HEK293 (cell line): ENCODE results near the gene CCDC124.

Source experiments
- BCL11B ChIP-seq: fragments of 450-650 bp; formaldehyde crosslinking; IDR thresholded peaks from 2 replicates; pipeline ENCODE4 v1.5.1; 2016; ENCODE audit warnings: low read depth, missing biosample characterization, missing genetic modification characterization
- KLF8 ChIP-seq: fragments of 450-650 bp; formaldehyde crosslinking; IDR thresholded peaks from 2 replicates; pipeline ENCODE4 v1.5.1; 2016; ENCODE audit warnings: missing biosample characterization, missing genetic modification characterization
- OVOL3 ChIP-seq: fragments of 450-650 bp; formaldehyde crosslinking; IDR thresholded peaks from 2 replicates; pipeline ENCODE4 v1.5.1; 2016; ENCODE audit warnings: missing biosample characterization, missing genetic modification characterization
- ZBTB48 ChIP-seq: fragments of 450-650 bp; formaldehyde crosslinking; IDR thresholded peaks from 2 replicates; pipeline ENCODE4 v1.5.1; 2016; ENCODE audit warnings: missing biosample characterization, missing genetic modification characterization
- ZFP3 ChIP-seq: fragments of 450-650 bp; formaldehyde crosslinking; IDR thresholded peaks from 2 replicates; pipeline ENCODE4 v1.5.1; 2016; ENCODE audit warnings: low read depth, missing biosample characterization, missing genetic modification characterization
- ZNF155 ChIP-seq: fragments of 450-650 bp; formaldehyde crosslinking; IDR thresholded peaks from 2 replicates; pipeline ENCODE4 v1.5.1; 2016; ENCODE audit warnings: missing biosample characterization, missing genetic modification characterization
- ZNF169 ChIP-seq: fragments of 450-650 bp; formaldehyde crosslinking; IDR thresholded peaks from 2 replicates; pipeline ENCODE4 v1.5.1; 2016; ENCODE audit warnings: missing biosample characterization, missing genetic modification characterization
- ZNF335 ChIP-seq: fragments of 450-650 bp; formaldehyde crosslinking; conservative IDR thresholded peaks from 2 replicates; pipeline ENCODE4 v1.5.1; 2016; ENCODE audit warnings: missing biosample characterization, missing genetic modification characterization
- ZNF600 ChIP-seq: fragments of 450-650 bp; formaldehyde crosslinking; IDR thresholded peaks from 2 replicates; pipeline ENCODE4 v1.5.1; 2016; ENCODE audit warnings: missing biosample characterization, missing genetic modification characterization
- ZNF623 ChIP-seq: fragments of 450-650 bp; formaldehyde crosslinking; IDR thresholded peaks from 2 replicates; pipeline ENCODE4 v1.5.1; 2016; ENCODE audit warnings: missing biosample characterization, missing genetic modification characterization
- ZNF701 ChIP-seq: fragments of 450-650 bp; formaldehyde crosslinking; IDR thresholded peaks from 2 replicates; pipeline ENCODE4 v1.5.1; 2016; ENCODE audit warnings: missing biosample characterization, missing genetic modification characterization
- ZNF76 ChIP-seq: fragments of 450-650 bp; formaldehyde crosslinking; IDR thresholded peaks from 2 replicates; pipeline ENCODE4; 2016; ENCODE audit warnings: low read depth, missing biosample characterization, missing genetic modification characterization, borderline replicate concordance
- ZNF791 ChIP-seq: fragments of 450-650 bp; formaldehyde crosslinking; IDR thresholded peaks from 2 replicates; pipeline ENCODE4 v1.5.1; 2016; ENCODE audit warnings: missing biosample characterization, missing genetic modification characterization
- ZNF792 ChIP-seq: fragments of 450-650 bp; formaldehyde crosslinking; IDR thresholded peaks from 2 replicates; pipeline ENCODE4 v1.5.1; 2016; ENCODE audit warnings: missing biosample characterization, missing genetic modification characterization
- ZXDB ChIP-seq: fragments of 450-650 bp; formaldehyde crosslinking; IDR thresholded peaks from 2 replicates; pipeline ENCODE4 v1.5.1; 2016; ENCODE audit warnings: missing biosample characterization, missing genetic modification characterization
- TF ChIP-seq, protein P1 (sequence below): fragments of 450-650 bp; formaldehyde crosslinking; IDR thresholded peaks from 2 replicates; pipeline ENCODE4 v1.5.1; 2016; ENCODE audit warnings: missing biosample characterization, missing genetic modification characterization
- TF ChIP-seq, protein P2 (sequence below): fragments of 450-650 bp; formaldehyde crosslinking; IDR thresholded peaks from 2 replicates; pipeline ENCODE4 v1.5.1; 2017; ENCODE audit warnings: missing biosample characterization, missing genetic modification characterization
- TF ChIP-seq, protein P3 (sequence below): fragments of 450-650 bp; formaldehyde crosslinking; conservative IDR thresholded peaks from 2 replicates; pipeline ENCODE4 v1.5.1; 2016; ENCODE audit warnings: low read depth, missing biosample characterization, missing genetic modification characterization
- TF ChIP-seq, protein P4 (sequence below): fragments of 450-650 bp; formaldehyde crosslinking; IDR thresholded peaks from 2 replicates; pipeline ENCODE4 v1.5.1; 2016; ENCODE audit warnings: missing biosample characterization, missing genetic modification characterization
- TF ChIP-seq, protein P5 (sequence below): fragments of 450-650 bp; formaldehyde crosslinking; IDR thresholded peaks from 2 replicates; pipeline ENCODE4 v1.5.1; 2016; ENCODE audit warnings: missing biosample characterization, missing genetic modification characterization
- TF ChIP-seq, protein P6 (sequence below): fragments of 450-650 bp; formaldehyde crosslinking; IDR thresholded peaks from 2 replicates; pipeline ENCODE4 v1.5.1; 2017; ENCODE audit warnings: missing biosample characterization, missing genetic modification characterization
- TF ChIP-seq, protein P7 (sequence below): fragments of 450-650 bp; formaldehyde crosslinking; IDR thresholded peaks from 2 replicates; pipeline ENCODE4 v1.5.1; 2016; ENCODE audit warnings: missing biosample characterization, missing genetic modification characterization, low read depth

The CCDC124 gene

DNA sequence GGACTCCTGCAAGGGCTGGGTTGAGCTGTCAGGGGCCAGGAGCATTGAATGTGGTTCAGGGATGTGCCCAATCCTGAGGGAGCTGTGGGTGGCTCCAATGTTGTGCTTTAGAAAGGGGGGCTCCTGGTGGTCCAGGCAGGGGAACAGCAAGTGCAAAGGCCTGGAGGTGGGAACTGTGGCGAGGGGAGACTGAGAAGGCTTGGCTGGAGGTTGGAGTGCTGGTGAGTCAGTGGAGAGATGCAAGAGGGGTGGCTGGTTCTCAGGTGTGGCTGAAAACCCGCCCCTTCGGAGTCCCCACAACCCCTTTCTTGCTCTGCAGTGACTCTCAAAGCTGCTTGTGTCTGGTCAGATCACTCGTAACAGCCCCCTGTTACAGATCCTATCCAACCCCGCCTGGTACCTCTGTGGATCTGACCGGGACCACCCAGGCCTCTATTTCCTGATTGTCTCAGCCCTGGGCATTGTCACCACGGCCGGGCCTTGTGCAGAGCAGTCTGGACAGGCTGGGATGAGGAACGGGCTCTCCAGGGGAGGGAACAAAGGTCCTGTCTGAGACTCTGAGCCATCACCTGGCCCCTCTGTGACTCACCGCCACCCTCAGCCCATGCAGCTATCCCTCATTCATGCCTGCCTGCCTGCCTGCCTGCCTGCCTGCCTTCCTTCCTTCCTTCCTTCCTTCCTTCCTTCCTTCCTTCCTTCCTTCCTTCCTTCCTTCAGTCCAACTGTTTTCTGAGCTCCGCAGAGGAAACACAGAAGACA, 32.7 kb downstream of the CCDC124 start (continued):
- TF ChIP-seq, protein P1, sequence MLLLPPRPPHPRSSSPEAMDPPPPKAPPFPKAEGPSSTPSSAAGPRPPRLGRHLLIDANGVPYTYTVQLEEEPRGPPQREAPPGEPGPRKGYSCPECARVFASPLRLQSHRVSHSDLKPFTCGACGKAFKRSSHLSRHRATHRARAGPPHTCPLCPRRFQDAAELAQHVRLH (tag by site-specific recombination): no peak
- TF ChIP-seq, protein P2, sequence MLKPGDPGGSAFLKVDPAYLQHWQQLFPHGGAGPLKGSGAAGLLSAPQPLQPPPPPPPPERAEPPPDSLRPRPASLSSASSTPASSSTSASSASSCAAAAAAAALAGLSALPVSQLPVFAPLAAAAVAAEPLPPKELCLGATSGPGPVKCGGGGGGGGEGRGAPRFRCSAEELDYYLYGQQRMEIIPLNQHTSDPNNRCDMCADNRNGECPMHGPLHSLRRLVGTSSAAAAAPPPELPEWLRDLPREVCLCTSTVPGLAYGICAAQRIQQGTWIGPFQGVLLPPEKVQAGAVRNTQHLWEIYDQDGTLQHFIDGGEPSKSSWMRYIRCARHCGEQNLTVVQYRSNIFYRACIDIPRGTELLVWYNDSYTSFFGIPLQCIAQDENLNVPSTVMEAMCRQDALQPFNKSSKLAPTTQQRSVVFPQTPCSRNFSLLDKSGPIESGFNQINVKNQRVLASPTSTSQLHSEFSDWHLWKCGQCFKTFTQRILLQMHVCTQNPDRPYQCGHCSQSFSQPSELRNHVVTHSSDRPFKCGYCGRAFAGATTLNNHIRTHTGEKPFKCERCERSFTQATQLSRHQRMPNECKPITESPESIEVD (tag by site-specific recombination): no peak
- no peak for TF ChIP-seq ZBTB48 (tag by site-specific recombination)
- no peak for TF ChIP-seq ZNF155 (tag by site-specific recombination)
- TF ChIP-seq, protein P3, sequence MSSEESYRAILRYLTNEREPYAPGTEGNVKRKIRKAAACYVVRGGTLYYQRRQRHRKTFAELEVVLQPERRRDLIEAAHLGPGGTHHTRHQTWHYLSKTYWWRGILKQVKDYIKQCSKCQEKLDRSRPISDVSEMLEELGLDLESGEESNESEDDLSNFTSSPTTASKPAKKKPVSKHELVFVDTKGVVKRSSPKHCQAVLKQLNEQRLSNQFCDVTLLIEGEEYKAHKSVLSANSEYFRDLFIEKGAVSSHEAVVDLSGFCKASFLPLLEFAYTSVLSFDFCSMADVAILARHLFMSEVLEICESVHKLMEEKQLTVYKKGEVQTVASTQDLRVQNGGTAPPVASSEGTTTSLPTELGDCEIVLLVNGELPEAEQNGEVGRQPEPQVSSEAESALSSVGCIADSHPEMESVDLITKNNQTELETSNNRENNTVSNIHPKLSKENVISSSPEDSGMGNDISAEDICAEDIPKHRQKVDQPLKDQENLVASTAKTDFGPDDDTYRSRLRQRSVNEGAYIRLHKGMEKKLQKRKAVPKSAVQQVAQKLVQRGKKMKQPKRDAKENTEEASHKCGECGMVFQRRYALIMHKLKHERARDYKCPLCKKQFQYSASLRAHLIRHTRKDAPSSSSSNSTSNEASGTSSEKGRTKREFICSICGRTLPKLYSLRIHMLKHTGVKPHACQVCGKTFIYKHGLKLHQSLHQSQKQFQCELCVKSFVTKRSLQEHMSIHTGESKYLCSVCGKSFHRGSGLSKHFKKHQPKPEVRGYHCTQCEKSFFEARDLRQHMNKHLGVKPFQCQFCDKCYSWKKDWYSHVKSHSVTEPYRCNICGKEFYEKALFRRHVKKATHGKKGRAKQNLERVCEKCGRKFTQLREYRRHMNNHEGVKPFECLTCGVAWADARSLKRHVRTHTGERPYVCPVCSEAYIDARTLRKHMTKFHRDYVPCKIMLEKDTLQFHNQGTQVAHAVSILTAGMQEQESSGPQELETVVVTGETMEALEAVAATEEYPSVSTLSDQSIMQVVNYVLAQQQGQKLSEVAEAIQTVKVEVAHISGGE: no peak
- TF ChIP-seq ZNF600 (tag by site-specific recombination): peak; percentile 74
- TF ChIP-seq ZNF76 (tag by site-specific recombination): no peak
- TF ChIP-seq BCL11B (tag by site-specific recombination): no peak
- TF ChIP-seq ZNF792 (tag by site-specific recombination): no peak
- TF ChIP-seq ZXDB (tag by site-specific recombination): no peak
- TF ChIP-seq, protein P4, sequence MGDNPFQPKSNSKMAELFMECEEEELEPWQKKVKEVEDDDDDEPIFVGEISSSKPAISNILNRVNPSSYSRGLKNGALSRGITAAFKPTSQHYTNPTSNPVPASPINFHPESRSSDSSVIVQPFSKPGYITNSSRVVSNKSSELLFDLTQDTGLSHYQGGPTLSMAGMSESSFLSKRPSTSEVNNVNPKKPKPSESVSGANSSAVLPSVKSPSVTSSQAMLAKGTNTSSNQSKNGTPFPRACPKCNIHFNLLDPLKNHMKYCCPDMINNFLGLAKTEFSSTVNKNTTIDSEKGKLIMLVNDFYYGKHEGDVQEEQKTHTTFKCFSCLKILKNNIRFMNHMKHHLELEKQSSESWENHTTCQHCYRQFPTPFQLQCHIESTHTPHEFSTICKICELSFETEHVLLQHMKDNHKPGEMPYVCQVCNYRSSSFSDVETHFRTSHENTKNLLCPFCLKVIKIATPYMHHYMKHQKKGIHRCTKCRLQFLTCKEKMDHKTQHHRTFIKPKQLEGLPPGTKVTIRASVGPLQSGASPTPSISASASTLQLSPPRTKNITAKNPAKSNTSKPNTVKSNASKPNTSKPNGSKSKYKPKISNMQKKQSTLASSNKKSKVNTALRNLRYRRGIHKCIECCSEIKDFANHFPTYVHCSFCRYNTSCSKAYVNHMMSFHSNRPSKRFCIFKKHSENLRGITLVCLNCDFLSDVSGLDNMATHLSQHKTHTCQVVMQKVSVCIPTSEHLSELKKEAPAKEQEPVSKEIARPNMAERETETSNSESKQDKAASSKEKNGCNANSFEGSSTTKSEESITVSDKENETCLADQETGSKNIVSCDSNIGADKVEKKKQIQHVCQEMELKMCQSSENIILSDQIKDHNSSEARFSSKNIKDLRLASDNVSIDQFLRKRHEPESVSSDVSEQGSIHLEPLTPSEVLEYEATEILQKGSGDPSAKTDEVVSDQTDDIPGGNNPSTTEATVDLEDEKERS: no peak
- TF ChIP-seq, protein P5, sequence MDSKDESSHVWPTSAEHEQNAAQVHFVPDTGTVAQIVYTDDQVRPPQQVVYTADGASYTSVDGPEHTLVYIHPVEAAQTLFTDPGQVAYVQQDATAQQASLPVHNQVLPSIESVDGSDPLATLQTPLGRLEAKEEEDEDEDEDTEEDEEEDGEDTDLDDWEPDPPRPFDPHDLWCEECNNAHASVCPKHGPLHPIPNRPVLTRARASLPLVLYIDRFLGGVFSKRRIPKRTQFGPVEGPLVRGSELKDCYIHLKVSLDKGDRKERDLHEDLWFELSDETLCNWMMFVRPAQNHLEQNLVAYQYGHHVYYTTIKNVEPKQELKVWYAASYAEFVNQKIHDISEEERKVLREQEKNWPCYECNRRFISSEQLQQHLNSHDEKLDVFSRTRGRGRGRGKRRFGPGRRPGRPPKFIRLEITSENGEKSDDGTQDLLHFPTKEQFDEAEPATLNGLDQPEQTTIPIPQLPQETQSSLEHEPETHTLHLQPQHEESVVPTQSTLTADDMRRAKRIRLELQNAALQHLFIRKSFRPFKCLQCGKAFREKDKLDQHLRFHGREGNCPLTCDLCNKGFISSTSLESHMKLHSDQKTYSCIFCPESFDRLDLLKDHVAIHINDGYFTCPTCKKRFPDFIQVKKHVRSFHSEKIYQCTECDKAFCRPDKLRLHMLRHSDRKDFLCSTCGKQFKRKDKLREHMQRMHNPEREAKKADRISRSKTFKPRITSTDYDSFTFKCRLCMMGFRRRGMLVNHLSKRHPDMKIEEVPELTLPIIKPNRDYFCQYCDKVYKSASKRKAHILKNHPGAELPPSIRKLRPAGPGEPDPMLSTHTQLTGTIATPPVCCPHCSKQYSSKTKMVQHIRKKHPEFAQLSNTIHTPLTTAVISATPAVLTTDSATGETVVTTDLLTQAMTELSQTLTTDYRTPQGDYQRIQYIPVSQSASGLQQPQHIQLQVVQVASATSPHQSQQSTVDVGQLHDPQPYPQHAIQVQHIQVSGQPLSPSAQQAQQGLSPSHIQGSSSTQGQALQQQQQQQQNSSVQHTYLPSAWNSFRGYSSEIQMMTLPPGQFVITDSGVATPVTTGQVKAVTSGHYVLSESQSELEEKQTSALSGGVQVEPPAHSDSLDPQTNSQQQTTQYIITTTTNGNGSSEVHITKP (tag by site-specific recombination): peak; percentile 95
- TF ChIP-seq OVOL3 (tag by site-specific recombination): no peak
- TF ChIP-seq, protein P6, sequence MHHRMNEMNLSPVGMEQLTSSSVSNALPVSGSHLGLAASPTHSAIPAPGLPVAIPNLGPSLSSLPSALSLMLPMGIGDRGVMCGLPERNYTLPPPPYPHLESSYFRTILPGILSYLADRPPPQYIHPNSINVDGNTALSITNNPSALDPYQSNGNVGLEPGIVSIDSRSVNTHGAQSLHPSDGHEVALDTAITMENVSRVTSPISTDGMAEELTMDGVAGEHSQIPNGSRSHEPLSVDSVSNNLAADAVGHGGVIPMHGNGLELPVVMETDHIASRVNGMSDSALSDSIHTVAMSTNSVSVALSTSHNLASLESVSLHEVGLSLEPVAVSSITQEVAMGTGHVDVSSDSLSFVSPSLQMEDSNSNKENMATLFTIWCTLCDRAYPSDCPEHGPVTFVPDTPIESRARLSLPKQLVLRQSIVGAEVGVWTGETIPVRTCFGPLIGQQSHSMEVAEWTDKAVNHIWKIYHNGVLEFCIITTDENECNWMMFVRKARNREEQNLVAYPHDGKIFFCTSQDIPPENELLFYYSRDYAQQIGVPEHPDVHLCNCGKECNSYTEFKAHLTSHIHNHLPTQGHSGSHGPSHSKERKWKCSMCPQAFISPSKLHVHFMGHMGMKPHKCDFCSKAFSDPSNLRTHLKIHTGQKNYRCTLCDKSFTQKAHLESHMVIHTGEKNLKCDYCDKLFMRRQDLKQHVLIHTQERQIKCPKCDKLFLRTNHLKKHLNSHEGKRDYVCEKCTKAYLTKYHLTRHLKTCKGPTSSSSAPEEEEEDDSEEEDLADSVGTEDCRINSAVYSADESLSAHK (tag by site-specific recombination): no peak
- no peak for TF ChIP-seq ZNF791 (tag by site-specific recombination)
- TF ChIP-seq ZNF169 (tag by site-specific recombination): no peak
- no peak for TF ChIP-seq KLF8 (tag by site-specific recombination)
- peak; percentile 51 for TF ChIP-seq ZNF335
- TF ChIP-seq ZNF623: peak; percentile 38
- TF ChIP-seq ZNF701 (tag by site-specific recombination): no peak
- no peak for TF ChIP-seq ZFP3 (tag by site-specific recombination)
- TF ChIP-seq, protein P7, sequence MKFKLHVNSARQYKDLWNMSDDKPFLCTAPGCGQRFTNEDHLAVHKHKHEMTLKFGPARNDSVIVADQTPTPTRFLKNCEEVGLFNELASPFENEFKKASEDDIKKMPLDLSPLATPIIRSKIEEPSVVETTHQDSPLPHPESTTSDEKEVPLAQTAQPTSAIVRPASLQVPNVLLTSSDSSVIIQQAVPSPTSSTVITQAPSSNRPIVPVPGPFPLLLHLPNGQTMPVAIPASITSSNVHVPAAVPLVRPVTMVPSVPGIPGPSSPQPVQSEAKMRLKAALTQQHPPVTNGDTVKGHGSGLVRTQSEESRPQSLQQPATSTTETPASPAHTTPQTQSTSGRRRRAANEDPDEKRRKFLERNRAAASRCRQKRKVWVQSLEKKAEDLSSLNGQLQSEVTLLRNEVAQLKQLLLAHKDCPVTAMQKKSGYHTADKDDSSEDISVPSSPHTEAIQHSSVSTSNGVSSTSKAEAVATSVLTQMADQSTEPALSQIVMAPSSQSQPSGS (tag by site-specific recombination): no peak
